GM12878 (cell line): Measurements from ENCODE around the gene TTI1. TPM values are rescaled to one million over a fixed set of nuclear protein-coding genes. Genes with fewer than 3 reads are reported as not detected.

Experiments
- ATAC-seq: fragments of 200-7000 bp; cut with Tn5 transposase; 3 replicates; pipeline ENCODE4 v1.9.1; 2020; ENCODE audit warnings: mild to moderate bottlenecking, moderate library complexity
- BruUV-seq: library from RNA; stranded (reverse); fragments of 400-500 nt; replicated peaks from 2 replicates; lab custom pipeline; 2021; lab: Mats Ljungman, UMichigan
- CTCF ChIA-PET: fragments of 300-600 bp; sonication (Branson Sonifier 250); formaldehyde crosslinking; extraction: SDS; loops from one replicate; lab custom pipeline; 2021; ENCODE audit warnings: inconsistent platforms; lab: Yijun Ruan, JAX
- POLR2A ChIA-PET: fragments of 350-600 bp; formaldehyde crosslinking; extraction: SDS; loops from one replicate; lab custom pipeline; 2021; ENCODE audit warnings: inconsistent platforms; lab: Charles Lee
- RAD21 ChIA-PET: fragments of 300-600 bp; sonication (Branson Sonifier 250); formaldehyde crosslinking; loops from one replicate; lab custom pipeline; 2023; ENCODE audit warnings: antibody characterized with exemption; ENCODE audit not compliant: unreplicated experiment; lab: Charles Lee
- SMC1A ChIA-PET: fragments of 300-600 bp; sonication (Branson Sonifier 250); formaldehyde crosslinking; loops from one replicate; lab custom pipeline; 2023; ENCODE audit not compliant: unreplicated experiment, uncharacterized antibody; lab: Charles Lee
- DNase-seq: peaks from one replicate; pipeline ENCODE4 v3.0.0-alpha.2; 2011; ENCODE audit warnings: low read depth, low spot score
- FAIRE-seq: peaks from 3 replicates; lab custom pipeline; 2011; peaks lifted over from hg19 to GRCh38; lab: Jason Lieb, UNC
- H2AFZ ChIP-seq: 2 replicates; pipeline ENCODE4 v1.6.0; 2011; ENCODE audit warnings: low read depth, low read length, control low read depth; ENCODE audit not compliant: control insufficient read depth
- H3K27ac ChIP-seq: 2 replicates; pipeline ENCODE4 v1.5.1; 2011; ENCODE audit warnings: control low read depth; ENCODE audit not compliant: control insufficient read depth, insufficient read depth
- H3K27me3 ChIP-seq, 2 experiments: replicated peaks in 1 of 2; 2 replicates each; pipeline versions ENCODE4 v1.6.0 to v1.6.1; 2011; ENCODE audit warnings: low read length in 1 of 2; ENCODE audit not compliant: control insufficient read depth in 2 of 2, insufficient read depth in 2 of 2
- H3K36me3 ChIP-seq, 2 experiments: 2 replicates each; pipeline ENCODE4 v1.5.1; 2011; ENCODE audit warnings: low read length in 1 of 2; ENCODE audit not compliant: control insufficient read depth in 2 of 2, insufficient read depth in 2 of 2
- H3K4me1 ChIP-seq: 2 replicates; pipeline ENCODE4 v1.6.1; 2011; ENCODE audit warnings: mild to moderate bottlenecking, low read length, moderate library complexity, mixed read lengths; ENCODE audit not compliant: control insufficient read depth, insufficient read depth
- H3K4me2 ChIP-seq: 2 replicates; pipeline ENCODE4 v1.6.0; 2011; ENCODE audit warnings: control low read depth; ENCODE audit not compliant: control insufficient read depth, insufficient read depth
- H3K4me3 ChIP-seq: fragments of 200-600 bp; sonication (generic); 2 replicates; pipeline ENCODE4 v1.5.1; 2016
- H3K79me2 ChIP-seq: 2 replicates; pipeline ENCODE4 v1.6.0; 2011; ENCODE audit warnings: low read length; ENCODE audit not compliant: control insufficient read depth, insufficient read depth
- H3K9ac ChIP-seq: 2 replicates; pipeline ENCODE4 v1.8.0; 2011; ENCODE audit warnings: low read length, control low read depth, mixed read lengths; ENCODE audit not compliant: control insufficient read depth, insufficient read depth
- H3K9me3 ChIP-seq: replicated peaks from 3 replicates; pipeline ENCODE4 v1.5.1; 2011; ENCODE audit warnings: mild to moderate bottlenecking, low read length; ENCODE audit not compliant: control insufficient read depth, insufficient read depth
- H4K20me1 ChIP-seq: 2 replicates; pipeline ENCODE4 v1.6.0; 2011; ENCODE audit not compliant: control insufficient read depth, insufficient read depth
- BCL11A ChIP-seq: IDR thresholded peaks from 2 replicates; pipeline ENCODE4 v1.6.1; 2011; ENCODE audit warnings: low read depth, low read length
- BHLHE40 ChIP-seq, 2 experiments: fragments of 450-650 bp in 1 of 2; IDR thresholded peaks; 2 replicates each; pipeline ENCODE4 v1.6.1; 2011 to 2017; ENCODE audit warnings: low read depth in 2 of 2, borderline replicate concordance in 1 of 2, improper control_type of control experiment in 1 of 2, low read length in 1 of 2, mild to moderate bottlenecking in 1 of 2
- BMI1 ChIP-seq: fragments of 450-650 bp; IDR thresholded peaks from 2 replicates; pipeline ENCODE4 v1.6.1; 2016; ENCODE audit warnings: mild to moderate bottlenecking, moderate library complexity, borderline replicate concordance
- E2F4 ChIP-seq: IDR thresholded peaks from 2 replicates; pipeline ENCODE4 v1.6.1; 2012; ENCODE audit warnings: low read depth, low read length, improper control_type of control experiment
- E2F8 ChIP-seq: fragments of 450-650 bp; IDR thresholded peaks from 2 replicates; pipeline ENCODE4 v1.6.1; 2018; ENCODE audit warnings: mild to moderate bottlenecking, low read depth, moderate library complexity; ENCODE audit not compliant: partially characterized antibody
- ESRRA ChIP-seq: IDR thresholded peaks from 2 replicates; pipeline ENCODE4 v1.6.1; 2012; ENCODE audit warnings: mild to moderate bottlenecking, low read length, improper control_type of control experiment
- ETV6 ChIP-seq, 2 experiments: fragments of 450-650 bp in 1 of 2; IDR thresholded peaks in 1 of 2; conservative IDR thresholded peaks in 1 of 2; 2 replicates each; pipeline ENCODE4 v1.6.1; 2014; ENCODE audit warnings: antibody characterized with exemption in 1 of 2, borderline replicate concordance in 1 of 2, low read depth in 1 of 2, mild to moderate bottlenecking in 1 of 2, moderate library complexity in 1 of 2
- KAT2A ChIP-seq: conservative IDR thresholded peaks from 2 replicates; pipeline ENCODE4 v1.6.1; 2011; ENCODE audit warnings: low read depth, low read length; ENCODE audit not compliant: control insufficient read depth
- KDM1A ChIP-seq: fragments of 200-600 bp; sonication (generic); IDR thresholded peaks from 2 replicates; pipeline ENCODE4 v1.6.1; 2016; ENCODE audit warnings: borderline replicate concordance
- MLLT1 ChIP-seq: fragments of 450-650 bp; IDR thresholded peaks from 2 replicates; pipeline ENCODE4 v1.6.1; 2016; ENCODE audit warnings: mild to moderate bottlenecking
- PAX8 ChIP-seq: fragments of 450-650 bp; IDR thresholded peaks from 2 replicates; pipeline ENCODE4 v1.6.1; 2017; ENCODE audit warnings: mild to moderate bottlenecking, moderate library complexity
- PKNOX1 ChIP-seq: fragments of 450-650 bp; IDR thresholded peaks from 2 replicates; pipeline ENCODE4 v1.6.1; 2016; ENCODE audit warnings: mild to moderate bottlenecking
- RUNX3 ChIP-seq: IDR thresholded peaks from 2 replicates; pipeline ENCODE4 v1.6.1; 2012; ENCODE audit warnings: low read length, inconsistent platforms
- SPI1 ChIP-seq: IDR thresholded peaks from 2 replicates; pipeline ENCODE4 v1.6.1; 2011; ENCODE audit warnings: low read depth, mild to moderate bottlenecking, low read length, moderate library complexity, borderline replicate concordance; ENCODE audit not compliant: insufficient read depth
- WRNIP1 ChIP-seq: IDR thresholded peaks from 2 replicates; pipeline ENCODE4 v1.6.1; 2011; ENCODE audit warnings: low read depth, low read length, improper control_type of control experiment, borderline replicate concordance
- ZNF622 ChIP-seq: fragments of 450-650 bp; IDR thresholded peaks from 2 replicates; pipeline ENCODE4 v1.6.1; 2017; ENCODE audit warnings: mild to moderate bottlenecking, inconsistent platforms
- WGBS: methylation state at CpG from one replicate; pipeline ENCODE4 v1.1.6; 2016; ENCODE audit warnings: low lambda C conversion rate; ENCODE audit not compliant: insufficient replicate concordance, insufficient coverage; ENCODE audit errors: missing lambda C conversion rate; 5-methylcytosine and 5-hydroxymethylcytosine counted together
- in situ Hi-C: fragments of 300-500 bp; cut with MboI; formaldehyde crosslinking; loops from 9 replicates; pipeline ENCODE4 v1.14.3; 2018; ENCODE audit warnings: mixed read lengths
- intact Hi-C: fragments of 100-400 bp; cut with micrococcal nuclease; formaldehyde crosslinking; loops from one replicate; pipeline ENCODE4 v1.14.2; 2022; ENCODE audit not compliant: unreplicated experiment
- polyA plus RNA-seq, 11 experiments: library from polyadenylated mRNA; depleted of rRNA in 4 of 11; unstranded in 6 of 11; stranded (reverse) in 5 of 11; fragments of >200 nt; fragmentation: Nextera tagmentation in 4 of 11; fragmentation: Illumina TruSeq in 1 of 11; extraction: Ambion mirVana in 4 of 11; extraction: Trizol in 1 of 11; gene quantifications; 1 replicate in 1 of 11; 2 replicates in 10 of 11; pipeline versions ENCODE4 v1.2.1 to v1.2.3, GENCODE V29; 2011 to 2016; ENCODE audit warnings: inconsistent platforms in 2 of 11, missing spikeins in 2 of 11, low read depth in 1 of 11
- total RNA-seq, 4 experiments: library from RNA; depleted of rRNA in 3 of 4; stranded (reverse); fragments of >200 nt in 3 of 4; fragmentation: Illumina TruSeq in 1 of 4; extraction: Trizol in 1 of 4; gene quantifications; 2 replicates each; pipeline versions ENCODE4 v1.2.1 to v1.2.3, GENCODE V29; 2013 to 2021

Gene TTI1
- total and polyA plus RNA-seq, 10 of the 15 experiments (the other 5 are each of a cell fraction or from before 2014, with no cell fraction given): 5.3 to 44.6 (median 24.9) TPM

DNA sequence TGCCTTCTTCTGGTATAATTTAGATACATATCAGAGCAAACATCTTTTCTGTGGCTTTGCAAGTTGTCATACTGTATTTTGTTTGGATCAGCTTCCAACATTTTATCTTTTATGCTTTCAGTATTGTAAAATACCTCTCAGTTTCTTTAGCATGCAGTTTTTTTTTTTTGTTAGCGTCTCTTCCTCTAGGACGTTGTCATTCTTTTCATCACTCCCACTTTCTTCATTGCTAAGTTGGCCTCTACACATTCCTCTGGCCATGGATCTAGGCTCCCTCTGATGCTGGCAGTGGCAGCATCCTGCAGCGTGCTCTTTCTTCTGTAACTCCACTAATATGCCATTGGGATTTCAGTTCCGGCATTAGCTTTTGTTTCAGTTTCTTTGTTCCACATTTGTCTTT, 22.0 kb upstream of the TTI1 start (continued):
- no peak for TF ChIP-seq WRNIP1
- TF ChIP-seq ESRRA: no peak
- TF ChIP-seq RUNX3: no peak
- TF ChIP-seq BHLHE40 (IDR thresholded peaks at IDR 0.05; ENCODE audit: borderline replicate concordance in 1 of 2, low read depth in 2 of 2, low read length in 1 of 2): no peak
- no peak for TF ChIP-seq BMI1
- TF ChIP-seq, all 136 proteins: peak for 0

DNA sequence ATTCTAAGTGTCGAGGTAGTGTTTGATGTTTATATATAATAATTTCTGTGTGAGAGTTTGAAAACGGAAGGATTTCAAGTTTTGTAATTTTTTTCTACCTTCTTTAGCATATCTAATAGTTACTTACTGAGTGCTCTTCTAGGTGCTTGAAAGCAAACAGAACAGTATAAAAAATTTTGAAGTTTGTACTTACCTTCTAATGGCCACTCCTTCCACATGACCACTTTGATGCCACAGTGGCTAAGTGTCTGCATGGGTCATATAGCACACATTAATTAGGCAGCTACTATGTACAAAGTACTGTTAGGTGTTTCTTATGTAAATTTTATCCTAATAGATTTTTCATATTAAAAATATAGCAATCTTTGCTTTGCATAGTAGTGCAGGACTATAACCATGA, 21.4 kb upstream of the TTI1 start:
- Histone ChIP-seq H4K20me1 (no peaks in the 10 kb centered on the region), H2AFZ (no peak overlapping the region), H3K4me1 (peaks cover 2% of the 10 kb centered on the region; the same call in 1 of the 2 replicates), H3K4me2 (no peak overlapping the region)
- no peak for FAIRE-seq
- BruUV-seq: no TSS peak
- in situ Hi-C loops: loop anchor here (5.0 to 25.0 kb wide), 3 partner anchors 108 to 360 kb away; partner anchors contain the start of gene TGM2
- no peak for TF ChIP-seq KDM1A
- TF ChIP-seq KAT2A: no peak
- no peak for TF ChIP-seq E2F4
- no peak for TF ChIP-seq BCL11A
- no peak for TF ChIP-seq MLLT1
- no peak for TF ChIP-seq PAX8
- TF ChIP-seq ZNF622: no peak
- TF ChIP-seq ETV6 (conservative IDR thresholded peaks at IDR 0.05 in 1 of 2, IDR thresholded peaks at IDR 0.05 in 1 of 2; ENCODE audit: borderline replicate concordance in 1 of 2, low read depth in 1 of 2): no peak
- TF ChIP-seq SPI1: no peak
- no peak for TF ChIP-seq E2F8
- TF ChIP-seq PKNOX1: no peak
- TF ChIP-seq, all 136 proteins: peak for 0
- intact Hi-C loops: loop anchor here (5.0 kb wide), 2 partner anchors 152 to 492 kb away; partner anchors contain the start of gene VSTM2L
- Histone ChIP-seq H3K27ac (no peak overlapping the region), H3K4me3 (no peak overlapping the region), H3K36me3 (peaks cover 4 to 49% of the 10 kb centered on the region in 2 experiments), H3K79me2 (peaks cover 15% of the 10 kb centered on the region), H3K9ac (no peak overlapping the region), H3K27me3 (no peaks in the 10 kb centered on the region), H3K9me3 (no peaks in the 10 kb centered on the region)
- ChIA-PET SMC1A (interaction anchor here (1.0 to 2.4 kb wide), 2 partner anchors 19 to 34 kb away, joined by 3 to 8 read pairs; no protein-coding TSS in a partner anchor), CTCF (interaction anchor here (0.6 to 19.0 kb wide), 4 partner anchors 23 to 859 kb away, joined by 3 to 404 read pairs (median 132); no protein-coding TSS in a partner anchor), POLR2A (no interaction called here), RAD21 (interaction anchor here (1.2 to 1.7 kb wide), 2 partner anchors 113 to 167 kb away, joined by 3 to 8 read pairs; no protein-coding TSS in a partner anchor)
- 100% methylated on average over 2 of the region's 2 CpGs for WGBS
- ATAC-seq (no peak), DNase-seq (no peak)
